Panc1 (cell line): ENCODE measurements around the gene SYTL5. TPM values are rescaled to one million over a fixed set of nuclear protein-coding genes. Genes with fewer than 3 reads are reported as not detected.

Experiments used
- ATAC-seq: fragments of 200-7000 bp; cut with Tn5 transposase; 2 replicates; pipeline ENCODE4 v1.9.1; 2020; ENCODE audit warnings: mild to moderate bottlenecking, moderate library complexity
- BruUV-seq: library from RNA; stranded (reverse); fragments of 400-500 nt; replicated peaks from 2 replicates; lab custom pipeline; 2021; lab: Mats Ljungman, UMichigan
- CTCF ChIA-PET: fragments of 300-600 bp; sonication (Branson Sonifier 250); formaldehyde crosslinking; loops from one replicate; lab custom pipeline; 2022; ENCODE audit warnings: antibody characterized with exemption; lab: Charles Lee
- POLR2A ChIA-PET: fragments of 300-600 bp; sonication (Branson Sonifier 250); formaldehyde crosslinking; loops from one replicate; lab custom pipeline; 2022; ENCODE audit warnings: antibody characterized with exemption; lab: Charles Lee
- DNase-seq: peaks from one replicate; pipeline ENCODE4 v3.0.0-alpha.2; 2010; ENCODE audit warnings: low read depth, low spot score
- H3K27ac ChIP-seq: 2 replicates; pipeline ENCODE4 v1.5.1; 2011; ENCODE audit warnings: mild to moderate bottlenecking, low read length, inconsistent platforms
- H3K27me3 ChIP-seq: fragments of 200-500 bp; sonication (Bioruptor generic); 2 replicates; pipeline ENCODE4 v1.6.0; 2014; ENCODE audit warnings: low read length, inconsistent platforms; ENCODE audit not compliant: control insufficient read depth, insufficient read depth
- H3K36me3 ChIP-seq: fragments of 200-500 bp; sonication (Bioruptor generic); 2 replicates; pipeline ENCODE4 v1.5.1; 2014; ENCODE audit warnings: inconsistent platforms, mild to moderate bottlenecking, low read length, moderate library complexity; ENCODE audit not compliant: control insufficient read depth, insufficient read depth
- H3K4me1 ChIP-seq: 2 replicates; pipeline ENCODE4 v1.5.1; 2011; ENCODE audit warnings: inconsistent platforms, mild to moderate bottlenecking, low read length, moderate library complexity; ENCODE audit not compliant: control insufficient read depth, insufficient read depth
- H3K4me3 ChIP-seq, 2 experiments: 2 replicates each; pipeline ENCODE4 v1.5.1; 2011 to 2012; ENCODE audit warnings: low read depth in 2 of 2, low read length in 2 of 2, mild to moderate bottlenecking in 2 of 2, inconsistent platforms in 1 of 2, moderate library complexity in 1 of 2
- H3K9me3 ChIP-seq: fragments of 200-500 bp; sonication (Bioruptor generic); 2 replicates; pipeline ENCODE4 v1.5.1; 2014; ENCODE audit warnings: low read depth, mild to moderate bottlenecking, inconsistent platforms, low read length, moderate library complexity; ENCODE audit not compliant: control insufficient read depth, insufficient read depth
- POLR2AphosphoS5 ChIP-seq: IDR thresholded peaks from 2 replicates; pipeline ENCODE4 v1.6.1; 2012; ENCODE audit warnings: mild to moderate bottlenecking, low read depth, low read length, moderate library complexity
- REST ChIP-seq, 2 experiments: IDR thresholded peaks; 2 replicates each; pipeline ENCODE4 v1.6.1; 2011 to 2012; ENCODE audit warnings: low read depth in 2 of 2, control low read depth in 1 of 2, low read length in 1 of 2, mild to moderate bottlenecking in 1 of 2, moderate library complexity in 1 of 2; ENCODE audit not compliant: insufficient read depth in 1 of 2
- SIN3A ChIP-seq: IDR thresholded peaks from 2 replicates; pipeline ENCODE4 v1.6.1; 2012; ENCODE audit warnings: low read depth, mild to moderate bottlenecking, low read length, moderate library complexity, borderline replicate concordance; ENCODE audit not compliant: insufficient read depth
- TCF7L2 ChIP-seq: IDR thresholded peaks from 2 replicates; pipeline ENCODE4 v1.6.1; 2011; ENCODE audit warnings: mild to moderate bottlenecking, low read depth, low read length, inconsistent platforms
- in situ Hi-C: cut with HindIII; loops from 2 replicates; pipeline ENCODE4 v1.10.0; 2016; ENCODE audit warnings: low sequenced_read_pairs, low pct_unique_long_range_greater_than_20kb
- intact Hi-C: fragments of 100-400 bp; cut with micrococcal nuclease; formaldehyde crosslinking; loops from one replicate; pipeline ENCODE4 v1.10.0; 2022; ENCODE audit not compliant: unreplicated experiment
- total RNA-seq: library from RNA; stranded (reverse); gene quantifications from one replicate; pipeline ENCODE4 v1.2.1, GENCODE V29; 2021; ENCODE audit not compliant: unreplicated experiment
- TF ChIP-seq, protein P1 (sequence below): fragments of 450-650 bp; IDR thresholded peaks from 2 replicates; pipeline ENCODE4 v1.5.1; 2017; ENCODE audit warnings: mild to moderate bottlenecking

SYTL5 gene
- total RNA-seq, 1 experiment from 2014 or later: 0.08 TPM

- Histone ChIP-seq H3K9me3 (no peaks in the 10 kb centered on the region), H3K4me1 (no peaks in the 10 kb centered on the region), H3K27me3 (no peaks in the 10 kb centered on the region), H3K27ac (no peak overlapping the region), H3K36me3 (no peaks in the 10 kb centered on the region), H3K4me3 (no peak overlapping the region)
- ChIA-PET CTCF (no interaction called here), POLR2A (no interaction called here)
- TF ChIP-seq, protein P1, sequence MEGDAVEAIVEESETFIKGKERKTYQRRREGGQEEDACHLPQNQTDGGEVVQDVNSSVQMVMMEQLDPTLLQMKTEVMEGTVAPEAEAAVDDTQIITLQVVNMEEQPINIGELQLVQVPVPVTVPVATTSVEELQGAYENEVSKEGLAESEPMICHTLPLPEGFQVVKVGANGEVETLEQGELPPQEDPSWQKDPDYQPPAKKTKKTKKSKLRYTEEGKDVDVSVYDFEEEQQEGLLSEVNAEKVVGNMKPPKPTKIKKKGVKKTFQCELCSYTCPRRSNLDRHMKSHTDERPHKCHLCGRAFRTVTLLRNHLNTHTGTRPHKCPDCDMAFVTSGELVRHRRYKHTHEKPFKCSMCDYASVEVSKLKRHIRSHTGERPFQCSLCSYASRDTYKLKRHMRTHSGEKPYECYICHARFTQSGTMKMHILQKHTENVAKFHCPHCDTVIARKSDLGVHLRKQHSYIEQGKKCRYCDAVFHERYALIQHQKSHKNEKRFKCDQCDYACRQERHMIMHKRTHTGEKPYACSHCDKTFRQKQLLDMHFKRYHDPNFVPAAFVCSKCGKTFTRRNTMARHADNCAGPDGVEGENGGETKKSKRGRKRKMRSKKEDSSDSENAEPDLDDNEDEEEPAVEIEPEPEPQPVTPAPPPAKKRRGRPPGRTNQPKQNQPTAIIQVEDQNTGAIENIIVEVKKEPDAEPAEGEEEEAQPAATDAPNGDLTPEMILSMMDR: no peak
- no peak for TF ChIP-seq REST (IDR thresholded peaks at IDR 0.05; ENCODE audit: insufficient read depth in 1 of 2, low read depth in 2 of 2, low read length in 1 of 2)
- no peak for TF ChIP-seq POLR2AphosphoS5
- no peak for TF ChIP-seq TCF7L2
- TF ChIP-seq SIN3A: no peak
- DNase-seq: no peak
- ATAC-seq: no peak
- intact Hi-C loops: no loop called here
- BruUV-seq: no TSS peak
- in situ Hi-C loops: no loop called here
Measured at GRCh38 chrX:37995428-37995827, 10.9 kb upstream of the SYTL5 start.

DNA sequence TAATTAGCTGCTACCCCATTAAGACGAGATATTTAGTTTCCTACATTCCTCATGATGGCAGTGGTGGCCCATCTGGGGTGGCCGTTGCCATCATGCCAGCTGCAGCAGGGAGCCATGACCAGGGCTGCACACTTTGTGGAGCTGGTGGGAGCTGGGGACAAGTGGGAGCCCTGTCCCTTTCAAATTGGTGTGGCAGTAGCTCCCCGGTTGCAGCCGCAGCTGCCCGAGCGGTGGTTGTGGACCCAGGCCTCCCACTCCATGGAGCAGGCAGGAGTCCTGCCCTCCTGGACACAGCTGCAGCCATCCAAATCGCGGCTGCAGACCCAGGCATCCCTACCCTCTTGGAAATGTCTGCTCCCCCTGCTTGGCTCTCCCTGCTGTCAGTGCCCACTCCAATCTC is 9.3 kb upstream of the SYTL5 start:
- BruUV-seq: no TSS peak
- CTCF ChIA-PET: no interaction called here
- intact Hi-C loops: no loop called here
- H3K9me3 ChIP-seq: no peaks in the 10 kb centered on the region
- TF ChIP-seq POLR2AphosphoS5: no peak
- TF ChIP-seq, protein P1: no peak
- TF ChIP-seq TCF7L2: no peak
- no peak for TF ChIP-seq REST (IDR thresholded peaks at IDR 0.05; ENCODE audit: insufficient read depth in 1 of 2, low read depth in 2 of 2, low read length in 1 of 2)
- no peak for TF ChIP-seq SIN3A
- no peaks in the 10 kb centered on the region for H3K36me3 ChIP-seq
- in situ Hi-C loops: no loop called here
- no peak overlapping the region for H3K4me3 ChIP-seq
- POLR2A ChIA-PET: no interaction called here
- no peak overlapping the region for H3K27ac ChIP-seq
- no peaks in the 10 kb centered on the region for H3K27me3 ChIP-seq
- H3K4me1 ChIP-seq: no peaks in the 10 kb centered on the region
- DNase-seq: no peak
- no peak for ATAC-seq
